ENCODE data around the gene SMPX. TPM values are rescaled to one million over a fixed set of nuclear protein-coding genes. Genes with fewer than 3 reads are reported as not detected.

Gene SMPX
- polyA plus RNA-seq, 2 of the 4 experiments (the other 2 are of a cell fraction), result 0.13 to 0.23 TPM

DNA sequence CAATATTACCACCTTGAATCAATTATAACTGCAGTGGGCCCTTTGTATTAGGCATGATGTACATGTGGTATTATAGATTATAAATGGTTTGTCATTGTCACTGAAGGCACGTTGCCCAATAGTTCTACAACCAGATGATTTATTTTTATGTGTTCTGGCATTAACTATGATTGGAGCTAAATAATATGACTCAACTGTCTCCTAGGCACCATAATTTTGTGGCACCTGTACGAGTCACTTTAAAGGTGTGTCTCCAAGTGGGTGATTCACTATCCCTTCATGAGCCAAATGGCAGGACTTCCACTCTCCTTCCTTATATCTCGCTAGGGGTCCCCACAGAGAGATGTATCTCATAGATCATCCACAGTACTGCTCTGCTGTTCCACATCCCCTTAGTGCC lies 6.1 kb upstream of the SMPX start:
- no peak overlapping the region for H3K27ac ChIP-seq
- no peaks in the 10 kb centered on the region for H3K9me3 ChIP-seq
- WGBS (ENCODE audit: missing lambda C conversion rate), result 24% methylated on average over 3 of the region's 3 CpGs
- ChIA-PET POLR2A (no interaction called here), CTCF (no interaction called here)
- ATAC-seq, result no peak
- FAIRE-seq, result no peak
- H3K4me3 ChIP-seq, result no peak overlapping the region
- DNase-seq (ENCODE audit: low read depth in 1 of 2, low spot score in 1 of 2), result peak in 1 of 2 experiments; percentile 5
- H3K4me1 ChIP-seq, result no peaks in the 10 kb centered on the region
- TF ChIP-seq FOSL2 (IDR thresholded peaks at IDR 0.05) (no peak), FOSL2 (CRISPR knock-in tag; IDR thresholded peaks at IDR 0.05) (no peak)
- no peak overlapping the region for H3K4me2 ChIP-seq

DNA sequence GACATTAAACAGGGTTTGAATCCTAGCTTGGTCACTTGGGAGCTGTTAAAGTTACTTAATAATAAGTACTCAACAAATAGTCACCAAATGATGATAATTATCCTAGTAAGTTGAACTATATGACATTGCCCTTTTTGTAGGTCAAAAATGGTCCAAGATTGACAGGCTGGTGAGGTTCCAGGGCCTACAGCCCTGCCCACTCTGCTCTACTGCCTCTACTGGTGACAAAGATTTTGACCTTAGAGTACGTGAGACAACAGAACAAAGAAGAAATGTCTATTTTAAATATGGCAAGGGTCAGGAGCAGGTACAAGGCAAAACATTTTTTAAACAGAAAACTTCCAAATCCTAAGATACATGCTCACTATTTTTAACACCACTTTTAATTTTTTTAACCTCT lies 572 bp upstream of the SMPX start:
- Histone ChIP-seq H3K4me3 (no peak overlapping the region), H3K27ac (no peak overlapping the region), H3K4me1 (no peaks in the 10 kb centered on the region), H3K4me2 (no peak overlapping the region), H3K9me3 (no peaks in the 10 kb centered on the region)
- FAIRE-seq (peak; percentile 77), DNase-seq (ENCODE audit: low read depth in 1 of 2, low spot score in 1 of 2) (no peak), ATAC-seq (no peak)
- no peak for TF ChIP-seq KDM1A (IDR thresholded peaks at IDR 0.05; ENCODE audit: low read depth)
- POLR2A ChIA-PET, result no interaction called here
- 59% methylated on average over 1 of the region's 1 CpG for WGBS (ENCODE audit: missing lambda C conversion rate)
- CTCF ChIA-PET, result interaction anchor here (0.9 to 2.0 kb wide), 2 partner anchors 12 to 13 kb away, joined by 3 to 6 read pairs; no protein-coding TSS in a partner anchor

DNA sequence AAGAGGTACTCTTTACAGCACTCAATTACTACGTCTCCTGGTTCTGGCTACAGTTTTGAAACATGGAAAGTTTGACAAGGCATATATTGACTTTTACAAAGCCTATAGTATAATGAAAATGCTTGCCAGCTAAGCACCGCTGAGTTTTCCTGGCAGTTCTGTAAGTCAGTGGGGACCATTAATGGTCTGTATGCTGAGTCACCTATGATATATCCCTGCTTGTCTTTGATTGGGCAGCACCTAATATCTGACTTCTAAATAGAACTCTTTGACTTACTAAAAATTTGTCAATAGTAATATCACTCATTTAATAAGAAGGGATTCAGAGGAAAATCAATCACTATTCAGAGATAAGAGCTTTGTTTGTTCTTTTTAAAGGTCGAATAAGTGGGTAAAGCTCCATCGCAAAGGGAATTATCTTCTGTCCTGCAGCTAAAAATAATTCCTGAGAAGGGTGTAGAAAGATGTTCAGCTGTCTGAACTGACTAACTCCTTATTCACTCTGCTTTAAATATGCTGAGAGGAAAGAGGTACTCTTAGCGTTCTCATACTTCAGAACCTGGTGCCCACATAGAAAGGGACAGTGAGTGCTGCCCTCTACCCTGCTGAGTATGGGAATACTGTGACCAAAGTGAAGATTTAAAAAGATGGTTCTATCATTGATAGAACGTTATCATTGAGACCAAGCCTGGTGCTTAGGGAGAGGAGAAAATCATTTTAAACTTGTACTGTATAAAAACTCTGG lies 959 bp downstream of the SMPX start:
- WGBS (ENCODE audit: missing lambda C conversion rate), result 65% methylated on average over 6 of the region's 6 CpGs
- CTCF ChIA-PET, result no interaction called here
- Histone ChIP-seq H3K4me2 (no peak overlapping the region), H3K27ac (no peak overlapping the region), H3K4me1 (no peaks in the 10 kb centered on the region), H3K9me3 (no peaks in the 10 kb centered on the region), H3K4me3 (no peak overlapping the region)
- FAIRE-seq (peak; percentile 91), ATAC-seq (no peak), DNase-seq (ENCODE audit: low read depth in 1 of 2, low spot score in 1 of 2) (no peak)
- POLR2A ChIA-PET, result no interaction called here
- no peak for TF ChIP-seq GATA3 (IDR thresholded peaks at IDR 0.05; ENCODE audit: borderline replicate concordance)
- no peak for TF ChIP-seq MYC (IDR thresholded peaks at IDR 0.05; ENCODE audit: borderline replicate concordance, low read length)
- no peak for TF ChIP-seq FOXS1 (CRISPR knock-in tag; IDR thresholded peaks at IDR 0.05)
- no peak for TF ChIP-seq EHMT2 (IDR thresholded peaks at IDR 0.05; ENCODE audit: low read depth)
- TF ChIP-seq, protein P1, sequence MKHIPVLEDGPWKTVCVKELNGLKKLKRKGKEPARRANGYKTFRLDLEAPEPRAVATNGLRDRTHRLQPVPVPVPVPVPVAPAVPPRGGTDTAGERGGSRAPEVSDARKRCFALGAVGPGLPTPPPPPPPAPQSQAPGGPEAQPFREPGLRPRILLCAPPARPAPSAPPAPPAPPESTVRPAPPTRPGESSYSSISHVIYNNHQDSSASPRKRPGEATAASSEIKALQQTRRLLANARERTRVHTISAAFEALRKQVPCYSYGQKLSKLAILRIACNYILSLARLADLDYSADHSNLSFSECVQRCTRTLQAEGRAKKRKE (CRISPR knock-in tag; IDR thresholded peaks at IDR 0.05; ENCODE audit: low read depth), result no peak
- no peak for TF ChIP-seq FOSL2 (IDR thresholded peaks at IDR 0.05)
- no peak for TF ChIP-seq FOSL2 (CRISPR knock-in tag; IDR thresholded peaks at IDR 0.05)
- no peak for TF ChIP-seq RAD21 (conservative IDR thresholded peaks at IDR 0.05 in 1 of 2, IDR thresholded peaks at IDR 0.05 in 1 of 2)
- TF ChIP-seq EP300 (IDR thresholded peaks at IDR 0.05), result no peak
- no peak for TF ChIP-seq ZNF302 (CRISPR knock-in tag; IDR thresholded peaks at IDR 0.05)
- no peak for TF ChIP-seq RARB (CRISPR knock-in tag; IDR thresholded peaks at IDR 0.05)

DNA sequence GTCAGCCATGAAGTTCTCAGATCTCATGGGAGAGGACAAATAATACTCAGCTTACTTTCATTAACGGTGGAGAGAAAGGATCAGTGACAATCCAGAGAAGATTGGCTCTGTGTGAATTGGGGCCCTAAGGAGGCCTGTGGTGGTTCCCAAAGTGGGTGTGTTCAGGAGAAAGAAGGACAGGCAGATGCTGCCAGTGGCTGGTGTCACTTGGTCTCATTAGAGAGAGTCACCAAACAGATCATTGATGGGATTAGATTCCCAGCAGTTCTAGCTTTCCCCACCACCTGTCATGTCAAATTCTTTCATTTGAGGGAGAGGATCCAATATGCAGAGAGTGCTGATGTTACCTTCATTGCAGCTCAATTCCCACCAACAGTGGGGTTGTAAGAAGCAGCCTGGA lies 8.0 kb downstream of the SMPX start:
- 44% methylated on average over 1 of the region's 1 CpG for WGBS (ENCODE audit: missing lambda C conversion rate)
- ChIA-PET CTCF (interaction anchor here (1.4 kb wide), 1 partner anchor 11 kb away, joined by 3 read pairs; no protein-coding TSS in a partner anchor), POLR2A (no interaction called here)
- ATAC-seq (no peak), DNase-seq (ENCODE audit: low read depth in 1 of 2, low spot score in 1 of 2) (no peak), FAIRE-seq (peak; percentile 70)
- Histone ChIP-seq H3K4me1 (no peaks in the 10 kb centered on the region), H3K4me3 (no peak overlapping the region), H3K4me2 (no peak overlapping the region), H3K27ac (no peak overlapping the region), H3K9me3 (no peaks in the 10 kb centered on the region)
- TF ChIP-seq, protein P2, sequence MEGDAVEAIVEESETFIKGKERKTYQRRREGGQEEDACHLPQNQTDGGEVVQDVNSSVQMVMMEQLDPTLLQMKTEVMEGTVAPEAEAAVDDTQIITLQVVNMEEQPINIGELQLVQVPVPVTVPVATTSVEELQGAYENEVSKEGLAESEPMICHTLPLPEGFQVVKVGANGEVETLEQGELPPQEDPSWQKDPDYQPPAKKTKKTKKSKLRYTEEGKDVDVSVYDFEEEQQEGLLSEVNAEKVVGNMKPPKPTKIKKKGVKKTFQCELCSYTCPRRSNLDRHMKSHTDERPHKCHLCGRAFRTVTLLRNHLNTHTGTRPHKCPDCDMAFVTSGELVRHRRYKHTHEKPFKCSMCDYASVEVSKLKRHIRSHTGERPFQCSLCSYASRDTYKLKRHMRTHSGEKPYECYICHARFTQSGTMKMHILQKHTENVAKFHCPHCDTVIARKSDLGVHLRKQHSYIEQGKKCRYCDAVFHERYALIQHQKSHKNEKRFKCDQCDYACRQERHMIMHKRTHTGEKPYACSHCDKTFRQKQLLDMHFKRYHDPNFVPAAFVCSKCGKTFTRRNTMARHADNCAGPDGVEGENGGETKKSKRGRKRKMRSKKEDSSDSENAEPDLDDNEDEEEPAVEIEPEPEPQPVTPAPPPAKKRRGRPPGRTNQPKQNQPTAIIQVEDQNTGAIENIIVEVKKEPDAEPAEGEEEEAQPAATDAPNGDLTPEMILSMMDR (IDR thresholded peaks at IDR 0.05), result no peak
- no peak for TF ChIP-seq CHD4 (IDR thresholded peaks at IDR 0.05; ENCODE audit: borderline replicate concordance)
- no peak for TF ChIP-seq HOXB13 (CRISPR knock-in tag; IDR thresholded peaks at IDR 0.05; ENCODE audit: low read depth)
- TF ChIP-seq HDAC2 (IDR thresholded peaks at IDR 0.05), result no peak
- no peak for TF ChIP-seq FOSL2 (IDR thresholded peaks at IDR 0.05)
- TF ChIP-seq FOSL2 (CRISPR knock-in tag; IDR thresholded peaks at IDR 0.05), result no peak
- TF ChIP-seq BHLHE40 (IDR thresholded peaks at IDR 0.05; ENCODE audit: low read depth, low read length), result no peak
- no peak for TF ChIP-seq NFE2L2 (conservative IDR thresholded peaks at IDR 0.05; ENCODE audit: low read length)
- TF ChIP-seq, protein P3, sequence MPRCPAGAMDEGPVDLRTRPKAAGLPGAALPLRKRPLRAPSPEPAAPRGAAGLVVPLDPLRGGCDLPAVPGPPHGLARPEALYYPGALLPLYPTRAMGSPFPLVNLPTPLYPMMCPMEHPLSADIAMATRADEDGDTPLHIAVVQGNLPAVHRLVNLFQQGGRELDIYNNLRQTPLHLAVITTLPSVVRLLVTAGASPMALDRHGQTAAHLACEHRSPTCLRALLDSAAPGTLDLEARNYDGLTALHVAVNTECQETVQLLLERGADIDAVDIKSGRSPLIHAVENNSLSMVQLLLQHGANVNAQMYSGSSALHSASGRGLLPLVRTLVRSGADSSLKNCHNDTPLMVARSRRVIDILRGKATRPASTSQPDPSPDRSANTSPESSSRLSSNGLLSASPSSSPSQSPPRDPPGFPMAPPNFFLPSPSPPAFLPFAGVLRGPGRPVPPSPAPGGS (IDR thresholded peaks at IDR 0.05), result no peak
- TF ChIP-seq NR3C1 (IDR thresholded peaks at IDR 0.05), result no peak

Measured in A549 (cell line).